ENCODE measurements around the gene PTGR2.
"Not testable (repeated sequence)": the region's sequence is repeated elsewhere in the genome, so short reads cannot be mapped to it uniquely, and the experiment has no call there.

The PTGR2 gene

DNA sequence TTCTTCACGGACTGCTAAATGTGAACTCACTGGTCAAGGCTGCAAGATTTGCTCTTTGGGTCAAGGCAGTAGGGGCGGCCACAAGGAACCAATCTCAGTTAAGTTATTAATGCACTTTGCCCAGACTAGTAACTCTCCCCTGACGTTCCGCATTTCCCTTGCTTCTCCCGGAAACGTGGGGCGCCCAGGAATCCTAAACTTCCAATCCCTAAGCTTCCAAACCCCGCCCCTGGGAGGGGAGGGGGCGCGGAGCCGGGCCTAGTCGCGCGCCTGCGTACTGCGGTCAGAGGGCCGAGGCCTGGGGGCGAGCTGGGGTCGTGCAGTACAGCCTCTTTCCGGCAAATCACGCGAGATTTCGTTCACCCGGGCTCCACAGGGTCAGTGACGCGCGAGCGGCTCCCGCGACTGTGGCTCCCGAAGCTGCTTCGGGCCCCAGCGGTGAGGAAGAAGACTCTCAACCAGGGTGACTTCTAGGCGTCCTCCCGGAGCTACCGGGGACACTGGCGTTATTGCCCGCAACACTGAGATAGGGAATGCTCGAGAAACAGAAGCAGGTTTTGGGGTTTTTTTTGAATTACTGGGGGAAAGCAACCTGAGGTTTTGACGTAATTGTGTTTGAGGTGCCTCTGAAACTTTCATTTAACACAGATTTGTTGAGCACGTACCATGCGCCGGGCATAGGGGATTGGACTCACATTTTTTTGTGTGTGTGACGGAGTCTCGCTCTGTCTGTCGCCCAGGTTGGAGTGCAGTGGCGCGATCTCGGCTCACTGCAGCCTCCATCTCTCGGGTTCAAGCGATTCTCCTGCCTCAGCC lies at the start of gene PTGR2:
TSS of gene PTGR2 (plus strand) at position 265 of the 816 bp plus-strand sequence. CDS start 7,032 bp downstream, outside the sequence.
- DNase-seq (ENCODE audit: low spot score), result peak; percentile 99

- DNase-seq (ENCODE audit: low spot score), result no peak
These were observed 49.0 kb upstream of the PTGR2 start for GRCh38 chr14:73802431-73803188.

DNA sequence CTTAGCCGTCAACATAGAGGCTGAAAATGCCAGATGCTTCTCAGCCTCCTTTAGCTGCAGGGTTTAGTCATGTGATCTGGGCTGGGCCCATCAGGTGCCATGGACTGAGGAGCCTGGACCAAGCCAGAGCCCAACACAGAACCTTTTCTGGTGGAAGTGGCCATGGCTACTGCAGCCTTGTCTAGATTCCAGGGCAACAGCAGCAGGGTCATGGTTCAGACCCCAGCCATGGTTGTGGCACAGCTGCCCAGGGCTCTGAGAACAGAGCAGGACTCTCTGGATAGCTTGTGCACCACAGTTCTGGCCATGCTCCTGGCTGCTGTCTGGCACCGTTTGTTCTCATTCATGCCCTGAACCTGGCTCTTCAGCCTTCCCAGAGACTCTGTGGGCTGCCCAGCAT lies 47.0 kb upstream of the PTGR2 start:
- no peak for DNase-seq (ENCODE audit: low spot score)

DNA sequence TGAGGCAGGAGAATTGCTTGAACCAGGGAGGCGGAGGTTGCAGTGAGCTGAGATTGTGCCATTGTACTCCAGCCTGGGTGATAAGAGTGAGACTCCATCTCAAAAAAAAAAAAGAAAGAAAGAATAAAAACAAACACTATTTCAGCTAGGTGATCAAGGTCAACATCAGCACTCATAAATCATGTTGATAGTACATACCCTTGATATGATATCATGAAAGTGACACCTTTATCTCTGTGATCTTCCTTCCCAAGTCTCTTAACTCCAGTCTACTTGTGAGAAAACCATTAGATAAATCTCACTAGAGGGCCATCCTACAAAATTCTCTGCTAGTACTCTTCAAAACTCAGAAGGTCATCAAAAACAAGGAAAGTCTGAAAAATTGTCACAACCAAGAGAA lies 44.2 kb upstream of the PTGR2 start:
- DNase-seq (ENCODE audit: low spot score), result no peak

GRCh38 chr14:73809391-73809790 lies 42.2 kb upstream of the PTGR2 start:
- no peak for DNase-seq (ENCODE audit: low spot score)

DNA sequence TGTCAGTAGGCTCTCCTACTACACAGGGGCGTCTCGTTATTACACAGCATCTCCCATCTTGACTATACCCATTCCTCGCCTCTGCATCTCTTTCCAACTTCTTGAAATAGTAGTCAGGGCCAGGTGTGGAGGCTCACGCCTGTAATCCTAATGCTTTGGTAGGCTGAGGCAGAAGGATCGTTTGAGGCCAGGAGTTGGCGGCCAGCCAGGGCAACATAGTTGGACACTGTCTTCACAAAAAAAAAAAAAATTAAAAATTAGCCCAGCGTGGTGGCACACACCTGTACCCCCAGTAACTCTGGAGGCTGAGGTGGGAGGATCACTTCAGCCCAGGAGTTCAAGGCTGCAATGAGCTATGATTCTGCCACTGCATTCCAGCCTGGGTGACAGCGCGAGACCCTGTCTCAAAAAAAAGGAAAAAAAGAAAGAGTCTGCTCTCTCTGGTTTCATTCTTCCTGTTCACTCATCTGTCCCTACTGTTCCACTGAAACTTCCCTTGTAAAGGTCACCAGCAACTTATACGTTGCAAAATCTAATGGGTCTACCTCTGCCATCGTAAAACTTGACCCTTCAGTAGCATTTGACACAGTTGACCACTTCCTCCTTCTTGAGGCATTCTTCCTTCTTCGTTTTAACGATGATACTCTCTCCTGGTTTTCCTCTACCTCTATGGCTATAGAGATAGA lies 41.0 kb upstream of the PTGR2 start:
- DNase-seq (ENCODE audit: low spot score), result no peak

- no peak for DNase-seq (ENCODE audit: low spot score)
These were observed 40.5 kb upstream of the PTGR2 start for GRCh38 chr14:73811164-73811503.

DNA sequence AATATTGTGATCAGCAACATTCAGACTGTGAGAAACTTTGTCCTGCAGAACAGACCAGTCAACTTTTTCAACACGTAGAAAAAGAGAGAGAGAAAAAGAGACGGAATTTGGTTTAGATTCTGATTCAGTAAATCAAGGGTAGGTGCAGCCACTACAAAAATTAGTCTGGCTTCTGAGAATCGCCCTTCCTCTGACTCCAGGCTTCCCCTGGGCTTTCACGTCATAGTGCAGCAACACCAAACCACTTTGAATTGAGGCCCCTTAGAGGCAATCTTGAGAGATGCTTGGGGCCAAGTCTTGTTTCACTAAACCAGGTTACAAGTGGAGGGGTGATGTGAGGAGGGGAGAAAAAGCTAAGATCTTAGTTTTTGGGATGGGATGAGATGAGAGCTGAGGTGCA lies 37.5 kb upstream of the PTGR2 start:
- DNase-seq (ENCODE audit: low spot score), result no peak

DNA sequence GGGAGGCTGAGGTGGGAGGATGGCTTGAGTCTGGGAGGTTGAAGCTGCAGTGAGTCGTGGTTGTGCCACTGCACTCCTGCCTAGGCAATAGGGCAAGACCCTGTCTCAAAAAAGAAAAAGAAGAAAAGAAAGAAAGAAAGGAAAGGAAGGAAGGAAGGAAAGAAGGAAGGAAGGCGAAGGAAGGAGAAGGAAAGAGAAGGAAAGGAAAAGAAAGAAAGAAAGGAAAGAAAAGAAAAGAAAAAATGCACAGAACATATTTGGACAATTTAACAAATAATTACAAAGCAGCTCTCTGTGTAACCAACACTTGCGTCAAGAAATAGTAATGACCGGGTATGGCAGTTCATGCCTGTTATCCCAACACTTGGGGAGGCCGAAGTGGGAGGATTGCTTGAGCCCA lies 35.8 kb upstream of the PTGR2 start:
- DNase-seq (ENCODE audit: low spot score), result no peak

DNA sequence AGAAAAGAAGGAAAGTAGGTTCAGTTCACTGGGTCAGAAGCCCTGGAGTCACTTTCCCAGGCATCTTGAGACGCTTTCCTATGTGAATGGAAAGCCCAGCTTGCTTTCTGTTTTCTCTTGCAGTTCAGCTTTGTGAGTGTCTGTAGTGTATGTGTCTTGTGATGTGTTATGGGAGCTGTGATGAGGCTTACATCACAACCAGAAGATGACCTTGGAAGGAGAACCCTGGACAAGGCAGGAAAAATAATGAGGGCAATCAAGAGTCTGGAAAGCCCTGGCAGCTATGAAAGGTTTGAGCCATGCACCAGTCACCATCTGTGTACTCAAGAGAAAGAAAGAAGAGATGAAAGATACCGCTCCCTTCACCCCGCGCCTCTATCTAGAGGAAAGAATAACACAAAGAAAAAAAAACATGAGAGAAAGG lies 35.2 kb upstream of the PTGR2 start:
- DNase-seq (ENCODE audit: low spot score), result no peak

GRCh38 chr14:73817020-73817655 lies 34.5 kb upstream of the PTGR2 start:
- DNase-seq (ENCODE audit: low spot score), result no peak

- no peak for DNase-seq (ENCODE audit: low spot score)
These were observed 32.8 kb upstream of the PTGR2 start for GRCh38 chr14:73818821-73819220.

GRCh38 chr14:73820631-73821030 lies 31.0 kb upstream of the PTGR2 start:
- DNase-seq (ENCODE audit: low spot score), result no peak

- no peak for DNase-seq (ENCODE audit: low spot score)
These were observed 28.2 kb upstream of the PTGR2 start for GRCh38 chr14:73823339-73823885.

DNA sequence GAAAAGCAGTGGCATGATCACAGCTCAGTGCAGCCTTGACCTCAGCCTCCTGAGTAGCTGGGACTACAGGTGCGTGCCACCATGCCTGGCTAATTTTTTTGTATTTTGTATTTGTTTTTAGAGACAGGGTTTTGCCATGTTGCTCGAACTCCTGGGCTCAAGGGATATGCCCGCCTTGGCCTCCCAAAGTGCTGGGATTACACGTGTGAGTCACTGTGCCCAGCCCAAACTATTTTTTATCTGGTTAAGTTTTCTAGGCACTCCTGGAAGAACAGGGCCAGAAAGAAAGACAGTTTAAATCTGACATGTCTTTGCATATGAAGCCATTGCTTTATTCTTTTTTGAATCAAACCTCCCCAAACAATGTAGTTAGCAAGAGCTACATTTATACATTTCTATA lies 27.5 kb upstream of the PTGR2 start:
- no peak for DNase-seq (ENCODE audit: low spot score)

GRCh38 chr14:73824536-73824935 lies 27.1 kb upstream of the PTGR2 start:
- no peak for DNase-seq (ENCODE audit: low spot score)

- peak; percentile 89 for DNase-seq (ENCODE audit: low spot score)
These were observed 26.0 kb upstream of the PTGR2 start for GRCh38 chr14:73825551-73826188.

- not testable (repeated sequence) for DNase-seq (ENCODE audit: low spot score)
These were observed 24.4 kb upstream of the PTGR2 start for GRCh38 chr14:73827190-73827589.

- no peak for DNase-seq (ENCODE audit: low spot score)
These were observed 22.6 kb upstream of the PTGR2 start for GRCh38 chr14:73829071-73829470.

GRCh38 chr14:73829526-73830431 lies 21.9 kb upstream of the PTGR2 start:
- no peak for DNase-seq (ENCODE audit: low spot score)
